Heart right ventricle (tissue), 16 donors: ENCODE measurements around the gene ERBIN. TPM values are rescaled to one million over a fixed set of nuclear protein-coding genes. Genes with fewer than 3 reads are reported as not detected.

Experiments used
- ATAC-seq, 8 donors: fragments of 200-7000 bp; cut with Tn5 transposase; one replicate each; pipeline ENCODE4 v1.9.1; 2020; ENCODE audit warnings: mild to moderate bottlenecking in 8 of 8, moderate library complexity in 8 of 8, moderate number of reproducible peaks in 1 of 8
- DNase-seq, 2 donors: peaks; one replicate each; pipeline ENCODE4 v3.0.0-alpha.2; 2020
- H3K27ac ChIP-seq, 10 donors: fragments of 200-600 bp; sonication (generic) in 2 of 10; one replicate each; pipeline versions ENCODE4 v1.5.0 to v1.8.0; 2020 to 2022; ENCODE audit warnings: mild to moderate bottlenecking in 3 of 10
- H3K27me3 ChIP-seq, 7 donors: fragments of 200-600 bp; one replicate each; pipeline ENCODE4 v1.8.0; 2021 to 2022; ENCODE audit warnings: mild to moderate bottlenecking in 2 of 7
- H3K36me3 ChIP-seq, 9 donors: fragments of 200-600 bp; sonication (generic) in 1 of 9; one replicate each; pipeline versions ENCODE4 v1.5.0 to v1.8.0; 2020 to 2022; ENCODE audit warnings: mild to moderate bottlenecking in 2 of 9
- H3K4me1 ChIP-seq, 9 donors: fragments of 200-600 bp; sonication (generic) in 1 of 9; one replicate each; pipeline versions ENCODE4 v1.5.0 to v1.8.0; 2020 to 2022; ENCODE audit warnings: mild to moderate bottlenecking in 4 of 9
- H3K4me3 ChIP-seq, 10 donors: fragments of 200-600 bp; sonication (generic) in 2 of 10; one replicate each; pipeline versions ENCODE4 v1.5.0 to v1.8.0; 2020 to 2022; ENCODE audit warnings: mild to moderate bottlenecking in 7 of 10, moderate library complexity in 2 of 10
- H3K9me3 ChIP-seq, 11 donors: fragments of 200-600 bp in 10 of 11; sonication (generic) in 2 of 11; one replicate each; pipeline versions ENCODE4 v1.5.0 to v1.8.0; 2013 to 2022; ENCODE audit warnings: mild to moderate bottlenecking in 2 of 11, control low read depth in 1 of 11, moderate library complexity in 1 of 11
- WGBS, 2 donors: extraction: QIAGEN DNeasy Blood & Tissue Kit; methylation state at CpG; one replicate each; pipeline ENCODE4 v1.1.7; 2013; ENCODE audit warnings: inconsistent platforms in 1 of 2; 5-methylcytosine and 5-hydroxymethylcytosine counted together
- intact Hi-C, 10 donors: fragments of 100-400 bp; cut with DNase I; formaldehyde crosslinking; loops; one replicate each; pipeline versions ENCODE4 v1.11.1 to v1.14.2; 2022
- polyA plus RNA-seq, 2 donors: library from polyadenylated mRNA; stranded (reverse); fragments of 200-250 nt; gene quantifications; one replicate each; pipeline ENCODE4 v1.2.3, GENCODE V29; 2013
- total RNA-seq, 10 donors: library from RNA; stranded (reverse); fragmentation: NEBNext Ultra II Directional in 3 of 10; extraction: Animal tissue kit (Norgen Biotek cat#: 25700) in 3 of 10; gene quantifications; one replicate each; pipeline versions ENCODE4 v1.2.1 to v1.2.4, GENCODE V29; 2021 to 2023
- TF ChIP-seq, protein P1 (sequence below), 9 donors: fragments of 200-600 bp; sonication (generic) in 2 of 9; IDR thresholded peaks; one replicate each; pipeline versions ENCODE4 v1.5.0 to v1.8.0; 2021 to 2022; ENCODE audit warnings: antibody characterized with exemption in 9 of 9, mild to moderate bottlenecking in 5 of 9, moderate library complexity in 1 of 9
- donor health status: Arrhythmogenic right ventricular cardiomyopathy.
- donor health status: ischemic (EF 13 %, LVEDD 7.1; RV severe dilation, severe dysfunction).
- donor health status: healthy with polysubstance abuse.
- donor health status: DM: no; HTN: yes; CAD: no.
- donor health status: DM: no; HTN: no; CAD: no.
- donor health status: ischemic (EF 25% LVEDD 6.9; RV normal size, moderate dysfunction).
- donor health status: ischemic (EF 25% LVEDD 5.7; RV mildly dilated, moderate dysfunction).
- donor health status: healthy.
- donor health status: DM: yes; HTN: yes; CAD: no.
- donor health status: Ischemic cardiomyopathy.
- donor health status: ischemic (EF 35%, LVEDD 5.7; RV mildly dilated, moderate dysfunction).
- donor health status: nonischemic (EF 11% LVEDD 7.7; RV severe dilation, severe dysfunction).
- donor health status: DM: yes; HTN: yes; CAD: no.
- donor health status: PGD.
- donor health status: ischemic (EF 29% LVEDD 5.4; RV normal size, mild dysfunction).
- donor health status: nonischemic (EF 23%, LVEDD 6.1; RV moderate dilation, normal function).

ERBIN gene
- total and polyA plus RNA-seq, 12 donors, result 7.4 to 63.3 (median 42.5) TPM

GRCh38 chr5:65938256-65938655 is 11.9 kb downstream of the ERBIN start:
- TF ChIP-seq, protein P1, sequence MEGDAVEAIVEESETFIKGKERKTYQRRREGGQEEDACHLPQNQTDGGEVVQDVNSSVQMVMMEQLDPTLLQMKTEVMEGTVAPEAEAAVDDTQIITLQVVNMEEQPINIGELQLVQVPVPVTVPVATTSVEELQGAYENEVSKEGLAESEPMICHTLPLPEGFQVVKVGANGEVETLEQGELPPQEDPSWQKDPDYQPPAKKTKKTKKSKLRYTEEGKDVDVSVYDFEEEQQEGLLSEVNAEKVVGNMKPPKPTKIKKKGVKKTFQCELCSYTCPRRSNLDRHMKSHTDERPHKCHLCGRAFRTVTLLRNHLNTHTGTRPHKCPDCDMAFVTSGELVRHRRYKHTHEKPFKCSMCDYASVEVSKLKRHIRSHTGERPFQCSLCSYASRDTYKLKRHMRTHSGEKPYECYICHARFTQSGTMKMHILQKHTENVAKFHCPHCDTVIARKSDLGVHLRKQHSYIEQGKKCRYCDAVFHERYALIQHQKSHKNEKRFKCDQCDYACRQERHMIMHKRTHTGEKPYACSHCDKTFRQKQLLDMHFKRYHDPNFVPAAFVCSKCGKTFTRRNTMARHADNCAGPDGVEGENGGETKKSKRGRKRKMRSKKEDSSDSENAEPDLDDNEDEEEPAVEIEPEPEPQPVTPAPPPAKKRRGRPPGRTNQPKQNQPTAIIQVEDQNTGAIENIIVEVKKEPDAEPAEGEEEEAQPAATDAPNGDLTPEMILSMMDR (IDR thresholded peaks at IDR 0.05), result no peak
- Histone ChIP-seq H3K9me3 (no peaks in the 10 kb centered on the region), H3K4me1 (peaks cover 0 to 49% (median 29%) of the 10 kb centered on the region in 9 donors), H3K27me3 (no peaks in the 10 kb centered on the region), H3K4me3 (no peak overlapping the region), H3K36me3 (peaks cover 0 to 10% (median 0%) of the 10 kb centered on the region in 9 donors), H3K27ac (no peak overlapping the region)
- intact Hi-C loops, result no loop called here
- ATAC-seq, result no peak
- WGBS, 2 donors, result 94 to 97% methylated on average over 5 of the region's 5 CpGs
- no peak for DNase-seq

DNA sequence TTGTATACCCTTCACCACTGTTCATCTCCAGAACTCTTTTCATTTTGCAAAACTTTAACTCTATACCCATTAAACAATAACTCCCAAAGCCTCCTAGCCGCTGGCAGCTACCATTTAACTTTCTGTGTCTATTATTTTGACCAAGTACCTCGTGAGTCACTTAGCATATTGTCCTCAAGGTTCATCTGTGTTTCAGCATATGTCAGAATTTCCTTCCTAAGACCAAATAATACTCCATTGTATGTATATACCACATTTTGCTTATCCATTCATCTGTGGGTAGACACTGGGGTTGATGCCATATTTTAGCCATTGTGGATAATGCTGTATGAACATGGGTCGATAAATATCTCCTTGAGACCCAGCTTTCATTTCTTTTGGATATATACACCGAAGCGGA is 17.4 kb downstream of the ERBIN start:
- intact Hi-C loops, result no loop called here
- WGBS, 2 donors, result 94 to 95% methylated on average over 5 of the region's 5 CpGs
- H3K27me3 ChIP-seq, result no peaks in the 10 kb centered on the region
- DNase-seq (no peak), ATAC-seq (no peak)
- peaks cover 0 to 9% (median 0%) of the 10 kb centered on the region in 9 donors for H3K4me1 ChIP-seq
- H3K36me3 ChIP-seq, result peaks cover 0 to 8% (median 0%) of the 10 kb centered on the region in 9 donors
- no peak overlapping the region for H3K27ac ChIP-seq
- TF ChIP-seq, protein P1 (IDR thresholded peaks at IDR 0.05), result no peak
- H3K9me3 ChIP-seq, result no peaks in the 10 kb centered on the region
- H3K4me3 ChIP-seq, result no peak overlapping the region

- Histone ChIP-seq H3K9me3 (no peaks in the 10 kb centered on the region), H3K36me3 (peaks cover 0 to 4% (median 0%) of the 10 kb centered on the region in 9 donors), H3K4me3 (no peak overlapping the region), H3K27ac (no peak overlapping the region), H3K27me3 (no peaks in the 10 kb centered on the region), H3K4me1 (peaks cover 0 to 21% (median 7%) of the 10 kb centered on the region in 9 donors)
- 97 to 98% methylated on average over 2 of the region's 2 CpGs for WGBS, 2 donors
- DNase-seq (no peak), ATAC-seq (no peak)
- TF ChIP-seq, protein P1 (IDR thresholded peaks at IDR 0.05), result no peak
- intact Hi-C loops, result no loop called here
Measured at GRCh38 chr5:65946198-65946745, 19.9 kb downstream of the ERBIN start.

DNA sequence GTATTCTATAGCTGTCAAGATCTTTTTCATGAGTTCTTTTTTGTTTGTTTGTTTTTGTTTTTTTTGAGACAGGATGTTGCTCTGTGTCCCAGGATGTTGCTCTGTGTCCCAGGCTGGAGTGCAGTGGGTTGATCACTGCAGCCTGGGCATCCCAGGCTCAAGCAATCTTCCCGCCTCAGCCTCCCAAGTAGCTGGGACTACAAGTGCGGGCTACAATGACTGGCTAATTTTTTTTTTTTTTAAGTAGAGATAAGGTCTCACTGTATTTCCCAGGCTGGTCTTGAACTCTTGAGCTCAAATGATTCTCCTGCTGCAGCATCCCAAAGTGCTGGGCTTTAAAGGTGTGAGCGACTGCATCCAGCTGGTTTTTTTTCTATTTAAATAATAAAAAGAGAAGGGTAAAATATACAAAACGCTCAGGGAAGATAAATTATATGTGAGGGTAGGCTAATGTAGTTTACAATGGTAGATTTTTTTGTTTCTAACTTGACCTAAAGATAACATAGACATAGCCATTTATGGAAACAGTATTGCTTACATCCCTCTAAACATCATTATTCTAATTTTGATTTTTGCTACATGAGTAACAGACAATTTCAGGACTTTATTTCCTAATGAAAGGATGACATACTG is 21.9 kb downstream of the ERBIN start:
- ATAC-seq, result no peak
- DNase-seq, result no peak
- 91 to 95% methylated on average over 4 of the region's 4 CpGs for WGBS, 2 donors
- H3K4me3 ChIP-seq, result no peak overlapping the region
- TF ChIP-seq, protein P1 (IDR thresholded peaks at IDR 0.05), result no peak
- no peak overlapping the region for H3K27ac ChIP-seq
- H3K36me3 ChIP-seq, result peaks cover 0 to 4% (median 0%) of the 10 kb centered on the region in 9 donors
- no peaks in the 10 kb centered on the region for H3K9me3 ChIP-seq
- H3K27me3 ChIP-seq, result no peaks in the 10 kb centered on the region
- peaks cover 0 to 33% (median 21%) of the 10 kb centered on the region in 9 donors for H3K4me1 ChIP-seq
- intact Hi-C loops, result no loop called here
